IMR-90 (cell line): ENCODE data around the gene ARMC3. TPM values are rescaled to one million over a fixed set of nuclear protein-coding genes. Genes with fewer than 3 reads are reported as not detected.

ENCODE experiments used
- ATAC-seq: fragments of 200-7000 bp; cut with Tn5 transposase; 2 replicates; pipeline ENCODE4 v1.9.1; 2020; ENCODE audit warnings: low read depth, mild to moderate bottlenecking, moderate library complexity
- BruUV-seq: library from RNA; stranded (reverse); fragments of 400-500 nt; replicated peaks from 2 replicates; lab custom pipeline; 2021; lab: Mats Ljungman, UMichigan
- CTCF ChIA-PET: fragments of 300-600 bp; formaldehyde crosslinking; extraction: SDS; loops from one replicate; lab custom pipeline; 2021; ENCODE audit warnings: antibody characterized with exemption; lab: Yijun Ruan, JAX
- POLR2A ChIA-PET: fragments of 300-600 bp; sonication (Branson Sonifier 250); formaldehyde crosslinking; loops from one replicate; lab custom pipeline; 2022; ENCODE audit warnings: antibody characterized with exemption; ENCODE audit not compliant: unreplicated experiment; lab: Charles Lee
- DNase-seq: peaks from one replicate; pipeline ENCODE4 v3.0.0; 2013
- H2AFZ ChIP-seq: replicated peaks from 2 replicates; pipeline ENCODE3; 2013; ENCODE audit warnings: low read length, mild to moderate bottlenecking; ENCODE audit not compliant: poor library complexity
- H2AK5ac ChIP-seq: 2 replicates; pipeline ENCODE4 v1.6.1; 2013; ENCODE audit warnings: low read depth, low read length, inconsistent platforms
- H2AK9ac ChIP-seq: replicated peaks from 2 replicates; pipeline ENCODE3; 2013; ENCODE audit warnings: mild to moderate bottlenecking, low read depth, low read length, moderate library complexity; ENCODE audit not compliant: poor library complexity
- H2BK120ac ChIP-seq: 2 replicates; pipeline ENCODE4 v1.6.1; 2013; ENCODE audit warnings: low read depth, low read length, inconsistent platforms
- H2BK15ac ChIP-seq: 3 replicates; pipeline ENCODE4 v1.6.1; 2013; ENCODE audit warnings: low read depth, low read length, inconsistent platforms
- H2BK20ac ChIP-seq: 2 replicates; pipeline ENCODE4 v1.6.1; 2013; ENCODE audit warnings: low read depth, mild to moderate bottlenecking, inconsistent platforms, low read length, moderate library complexity
- H2BK5ac ChIP-seq: 2 replicates; pipeline ENCODE4 v1.6.1; 2013; ENCODE audit warnings: mild to moderate bottlenecking, low read depth, low read length, inconsistent platforms; ENCODE audit not compliant: poor library complexity, severe bottlenecking
- H3K14ac ChIP-seq: replicated peaks from 2 replicates; pipeline ENCODE4 v1.6.1; 2013; ENCODE audit warnings: low read depth, low read length, inconsistent platforms
- H3K18ac ChIP-seq: 2 replicates; pipeline ENCODE4 v1.6.1; 2013; ENCODE audit warnings: low read depth, low read length, control low read depth
- H3K23ac ChIP-seq: 2 replicates; pipeline ENCODE4 v1.6.1; 2013; ENCODE audit warnings: low read depth, low read length, inconsistent platforms
- H3K27ac ChIP-seq: 2 replicates; pipeline ENCODE4 v1.5.1; 2013; ENCODE audit warnings: mild to moderate bottlenecking, control low read depth, low read length; ENCODE audit not compliant: insufficient read depth
- H3K27me3 ChIP-seq: 2 replicates; pipeline ENCODE4 v1.6.1; 2013; ENCODE audit warnings: low read length; ENCODE audit not compliant: control insufficient read depth, insufficient read depth
- H3K36me3 ChIP-seq: 2 replicates; pipeline ENCODE4 v1.6.1; 2013; ENCODE audit warnings: low read length, mixed read lengths; ENCODE audit not compliant: control insufficient read depth, insufficient read depth
- H3K4ac ChIP-seq: 2 replicates; pipeline ENCODE4 v1.6.1; 2013; ENCODE audit warnings: low read depth, low read length, inconsistent platforms
- H3K4me1 ChIP-seq: 2 replicates; pipeline ENCODE4 v1.6.1; 2013; ENCODE audit warnings: low read length, mixed read lengths; ENCODE audit not compliant: control insufficient read depth, insufficient read depth
- H3K4me2 ChIP-seq: 2 replicates; pipeline ENCODE4 v1.6.1; 2013; ENCODE audit warnings: low read depth, mild to moderate bottlenecking, control low read depth, low read length, moderate library complexity
- H3K4me3 ChIP-seq: 2 replicates; pipeline ENCODE4 v1.5.1; 2013; ENCODE audit warnings: low read depth, mild to moderate bottlenecking, control low read depth, low read length, moderate library complexity; ENCODE audit not compliant: insufficient read depth
- H3K56ac ChIP-seq: 2 replicates; pipeline ENCODE4 v1.6.1; 2013; ENCODE audit warnings: low read length, inconsistent platforms; ENCODE audit not compliant: insufficient read depth; ENCODE audit errors: extremely low read depth
- H3K79me1 ChIP-seq, 2 experiments: 2 replicates each; pipeline ENCODE4 v1.6.1; 2013; ENCODE audit warnings: low read length in 2 of 2, inconsistent platforms in 1 of 2, low read depth in 1 of 2
- H3K9ac ChIP-seq: 2 replicates; pipeline ENCODE4 v1.6.1; 2013; ENCODE audit warnings: low read depth, low read length, control low read depth
- H3K9me1 ChIP-seq: 2 replicates; pipeline ENCODE4 v1.6.1; 2013; ENCODE audit warnings: low read length, inconsistent platforms; ENCODE audit not compliant: insufficient read depth
- H3K9me3 ChIP-seq: 2 replicates; pipeline ENCODE4 v1.6.1; 2013; ENCODE audit warnings: low read length; ENCODE audit not compliant: control insufficient read depth, insufficient read depth
- H4K20me1 ChIP-seq: 2 replicates; pipeline ENCODE4 v1.6.1; 2013; ENCODE audit warnings: low read length, inconsistent platforms; ENCODE audit not compliant: insufficient read depth
- H4K5ac ChIP-seq: 2 replicates; pipeline ENCODE4 v1.6.1; 2013; ENCODE audit warnings: mild to moderate bottlenecking, low read depth, low read length, control low read depth
- H4K8ac ChIP-seq, 2 experiments: 2 replicates each; pipeline ENCODE4 v1.6.1; 2013; ENCODE audit warnings: low read depth in 2 of 2, low read length in 2 of 2, control low read depth in 1 of 2, inconsistent platforms in 1 of 2
- H4K91ac ChIP-seq: 2 replicates; pipeline ENCODE4 v1.6.1; 2013; ENCODE audit warnings: low read depth, low read length, inconsistent platforms; ENCODE audit not compliant: insufficient read depth
- CEBPB ChIP-seq: IDR thresholded peaks from 2 replicates; pipeline ENCODE4 v1.6.1; 2012; ENCODE audit warnings: low read depth, low read length, improper control_type of control experiment
- CHD1 ChIP-seq: IDR thresholded peaks from 2 replicates; pipeline ENCODE4 v1.6.1; 2012; ENCODE audit warnings: low read depth, low read length, improper control_type of control experiment
- CTCF ChIP-seq: conservative IDR thresholded peaks from 2 replicates; pipeline ENCODE4 v1.5.1; 2012; ENCODE audit warnings: mild to moderate bottlenecking, low read depth, low read length, improper control_type of control experiment
- ELK1 ChIP-seq: fragments of 150-350 bp; IDR thresholded peaks from 2 replicates; pipeline ENCODE4 v1.6.1; 2016; ENCODE audit warnings: low read depth, mild to moderate bottlenecking, low read length, moderate library complexity, borderline replicate concordance
- FOS ChIP-seq: fragments of 150-350 bp; IDR thresholded peaks from 2 replicates; pipeline ENCODE4 v1.6.1; 2016; ENCODE audit warnings: low read depth, low read length
- MAFK ChIP-seq: IDR thresholded peaks from 2 replicates; pipeline ENCODE4 v1.6.1; 2012; ENCODE audit warnings: low read depth, low read length, improper control_type of control experiment
- NFE2L2 ChIP-seq: fragments of 150-350 bp; IDR thresholded peaks from 2 replicates; pipeline ENCODE4 v1.6.1; 2016; ENCODE audit warnings: low read depth, mild to moderate bottlenecking, low read length
- RCOR1 ChIP-seq: IDR thresholded peaks from 2 replicates; pipeline ENCODE4 v1.6.1; 2012; ENCODE audit warnings: mild to moderate bottlenecking, low read length, improper control_type of control experiment; ENCODE audit not compliant: insufficient replicate concordance
- RFX5 ChIP-seq: IDR thresholded peaks from 2 replicates; pipeline ENCODE4 v1.8.0; 2012; ENCODE audit warnings: low read depth, mild to moderate bottlenecking, low read length, moderate library complexity
- USF2 ChIP-seq: fragments of 150-350 bp; IDR thresholded peaks from 2 replicates; pipeline ENCODE4 v1.6.1; 2017; ENCODE audit warnings: mild to moderate bottlenecking, antibody characterized with exemption, low read length, low read depth
- whole genome bisulfite sequencing, 2 experiments: methylation state at CpG; one replicate each; pipeline versions ENCODE4 v1.1.5 to v1.1.7; 2013; ENCODE audit warnings: missing lambda C conversion rate in 2 of 2; ENCODE audit not compliant: insufficient read length in 1 of 2; ENCODE audit errors: extremely low coverage in 2 of 2; 5-methylcytosine and 5-hydroxymethylcytosine counted together
- dilution Hi-C: fragments of 300-500 bp; cut with HindIII; formaldehyde crosslinking; loops from one replicate; pipeline ENCODE4 v1.14.3; 2018; ENCODE audit warnings: low sequenced_read_pairs; ENCODE audit not compliant: unreplicated experiment
- in situ Hi-C: fragments of 300-500 bp; cut with MboI; formaldehyde crosslinking; loops from 3 replicates; pipeline ENCODE4 v1.14.3; 2019; ENCODE audit warnings: low sequenced_read_pairs, inconsistent platforms, mixed read lengths
- intact Hi-C: fragments of 100-400 bp; cut with micrococcal nuclease; formaldehyde crosslinking; loops from 2 replicates; pipeline ENCODE4 v1.10.0; 2022
- polyA plus RNA-seq, 3 experiments: library from polyadenylated mRNA; depleted of rRNA; stranded (reverse); fragments of >200 nt; gene quantifications; 2 replicates each; pipeline ENCODE4 v1.2.3, GENCODE V29; 2012; ENCODE audit warnings: low replicate concordance in 1 of 3
- total RNA-seq: library from RNA; depleted of rRNA; stranded (reverse); fragments of >200 nt; gene quantifications from 2 replicates; pipeline ENCODE4 v1.2.3, GENCODE V29; 2012

ARMC3 gene
- total and polyA plus RNA-seq, 2 of the 4 experiments (the other 2 are of a cell fraction) = not detected

- no peak for TF ChIP-seq FOS
Observed at GRCh38 chr10:23063045-23063972, 135.5 kb downstream of the ARMC3 start (continued).

- H2BK15ac ChIP-seq = no peak overlapping the region
- no peak overlapping the region for H4K5ac ChIP-seq
- ChIA-PET POLR2A (no interaction called here), CTCF (no interaction called here)
- no peak overlapping the region for H3K18ac ChIP-seq
- no peak overlapping the region for H3K27ac ChIP-seq
- H3K9me1 ChIP-seq = no peaks in the 10 kb centered on the region
- no peak overlapping the region for H2BK120ac ChIP-seq
- H3K36me3 ChIP-seq = no peaks in the 10 kb centered on the region
- H3K4ac ChIP-seq = no peak overlapping the region
- H2AFZ ChIP-seq = no peak overlapping the region
- DNase-seq = no peak
- H3K27me3 ChIP-seq = peaks cover 5% of the 10 kb centered on the region
- no peak overlapping the region for H2AK9ac ChIP-seq
- no peak overlapping the region for H2BK5ac ChIP-seq
- no peak overlapping the region for H3K23ac ChIP-seq
- dilution Hi-C loops (no loop called here), intact Hi-C loops (no loop called here), in situ Hi-C loops (no loop called here)
- H3K79me1 ChIP-seq = no peaks in the 10 kb centered on the region
- no peak overlapping the region for H2AK5ac ChIP-seq
- no peak overlapping the region for H3K4me3 ChIP-seq
- H4K20me1 ChIP-seq = no peaks in the 10 kb centered on the region
- no peak overlapping the region for H3K56ac ChIP-seq
- 20% methylated on average over 1 of the region's 20 CpGs; no CpG with 5 or more reads in 1 of the 2 experiments for whole genome bisulfite sequencing, 2 experiments
- H3K9ac ChIP-seq = no peak overlapping the region
- H4K8ac ChIP-seq = no peak overlapping the region
- BruUV-seq = no TSS peak
- H2BK20ac ChIP-seq = no peak overlapping the region
- ATAC-seq = no peak
- H4K91ac ChIP-seq = no peak overlapping the region
- no peak overlapping the region for H3K14ac ChIP-seq
- H3K4me1 ChIP-seq = no peaks in the 10 kb centered on the region
- H3K4me2 ChIP-seq = no peak overlapping the region
- no peaks in the 10 kb centered on the region for H3K9me3 ChIP-seq
- no peak for TF ChIP-seq FOS
- no peak for TF ChIP-seq CHD1
- no peak for TF ChIP-seq USF2
- TF ChIP-seq CEBPB = no peak
- TF ChIP-seq RFX5 = no peak
- no peak for TF ChIP-seq CTCF
- TF ChIP-seq ELK1 = no peak
- no peak for TF ChIP-seq MAFK
- TF ChIP-seq NFE2L2 = no peak
- TF ChIP-seq RCOR1 = no peak
Observed at GRCh38 chr10:23063973-23064812, 136.3 kb downstream of the ARMC3 start.
